ENCODE results near the gene PAPPA. TPM values are rescaled to one million over a fixed set of nuclear protein-coding genes. Genes with fewer than 3 reads are reported as not detected.

The PAPPA gene
- 1 to 10 TPM in 1 of 2 donors, under 1 TPM in 1; 0.98 to 1.1 TPM for polyA plus RNA-seq

- 1 to 3% methylated on average over 18 to 41 of the region's 41 CpGs for WGBS, 2 donors
- H3K4me1 ChIP-seq (ENCODE audit: control insufficient read depth in 2 of 2, insufficient read depth in 2 of 2, low read length in 1 of 2) = peaks cover 4% of the 10 kb centered on the region in 2 donors
- H3K27me3 ChIP-seq (ENCODE audit: control insufficient read depth in 1 of 2, insufficient read depth in 2 of 2, low read length in 2 of 2) = no peaks in the 10 kb centered on the region
- H3K27ac ChIP-seq (ENCODE audit: low read depth in 2 of 2, low read length in 1 of 2) = peak within 1 kb of the TSS; percentile 53 to 59
- H3K36me3 ChIP-seq (ENCODE audit: control insufficient read depth in 2 of 2, insufficient read depth in 2 of 2, low read length in 1 of 2) = no peaks in the 10 kb centered on the region
- peak within 1 kb of the TSS; percentile 57 to 62 for H3K4me3 ChIP-seq (ENCODE audit: low read depth in 1 of 2, low read length in 2 of 2)
- no peaks in the 10 kb centered on the region for H3K9me3 ChIP-seq (ENCODE audit: control insufficient read depth in 2 of 2, insufficient read depth in 1 of 2, low read depth in 1 of 2, low read length in 1 of 2)
Observed at GRCh38 chr9:116153765-116154333, at the start of gene PAPPA. Gene PAPPA, plus strand, starts transcription at chr9:116153791. Its CDS starts 382 bp downstream, at chr9:116154173.

GRCh38 chr9:116103976-116104820 lies 49.4 kb upstream of the PAPPA start:
- H3K27ac ChIP-seq (ENCODE audit: low read depth in 2 of 2, low read length in 1 of 2) = no peak overlapping the region
- 66 to 76% methylated on average over 2 of the region's 2 CpGs for WGBS, 2 donors
- no peaks in the 10 kb centered on the region for H3K9me3 ChIP-seq (ENCODE audit: control insufficient read depth in 2 of 2, insufficient read depth in 1 of 2, low read depth in 1 of 2, low read length in 1 of 2)
- H3K27me3 ChIP-seq (ENCODE audit: control insufficient read depth in 1 of 2, insufficient read depth in 2 of 2, low read length in 2 of 2) = no peaks in the 10 kb centered on the region
- H3K36me3 ChIP-seq (ENCODE audit: control insufficient read depth in 2 of 2, insufficient read depth in 2 of 2, low read length in 1 of 2) = no peaks in the 10 kb centered on the region
- H3K4me1 ChIP-seq (ENCODE audit: control insufficient read depth in 2 of 2, insufficient read depth in 2 of 2, low read length in 1 of 2) = peaks cover 0 to 4% of the 10 kb centered on the region in 2 donors
- no peak overlapping the region for H3K4me3 ChIP-seq (ENCODE audit: low read depth in 1 of 2, low read length in 2 of 2)

GRCh38 chr9:116112236-116112635 lies 41.4 kb upstream of the PAPPA start:
- H3K36me3 ChIP-seq (ENCODE audit: control insufficient read depth in 2 of 2, insufficient read depth in 2 of 2, low read length in 1 of 2) = no peaks in the 10 kb centered on the region
- H3K4me3 ChIP-seq (ENCODE audit: low read depth in 1 of 2, low read length in 2 of 2) = no peak overlapping the region
- no peaks in the 10 kb centered on the region for H3K4me1 ChIP-seq (ENCODE audit: control insufficient read depth in 2 of 2, insufficient read depth in 2 of 2, low read length in 1 of 2)
- no peak overlapping the region for H3K27ac ChIP-seq (ENCODE audit: low read depth in 2 of 2, low read length in 1 of 2)
- no peaks in the 10 kb centered on the region for H3K9me3 ChIP-seq (ENCODE audit: control insufficient read depth in 2 of 2, insufficient read depth in 1 of 2, low read depth in 1 of 2, low read length in 1 of 2)
- H3K27me3 ChIP-seq (ENCODE audit: control insufficient read depth in 1 of 2, insufficient read depth in 2 of 2, low read length in 2 of 2) = no peaks in the 10 kb centered on the region
- 95% methylated on average over 1 of the region's 1 CpG for WGBS, 2 donors

GRCh38 chr9:116115761-116116353 lies 37.7 kb upstream of the PAPPA start:
- Histone ChIP-seq H3K27me3 (ENCODE audit: control insufficient read depth in 1 of 2, insufficient read depth in 2 of 2, low read length in 2 of 2) (no peaks in the 10 kb centered on the region), H3K9me3 (ENCODE audit: control insufficient read depth in 2 of 2, insufficient read depth in 1 of 2, low read depth in 1 of 2, low read length in 1 of 2) (no peaks in the 10 kb centered on the region), H3K27ac (ENCODE audit: low read depth in 2 of 2, low read length in 1 of 2) (no peak overlapping the region), H3K4me3 (ENCODE audit: low read depth in 1 of 2, low read length in 2 of 2) (no peak overlapping the region), H3K4me1 (ENCODE audit: control insufficient read depth in 2 of 2, insufficient read depth in 2 of 2, low read length in 1 of 2) (no peaks in the 10 kb centered on the region), H3K36me3 (ENCODE audit: control insufficient read depth in 2 of 2, insufficient read depth in 2 of 2, low read length in 1 of 2) (no peaks in the 10 kb centered on the region)
- 37 to 39% methylated on average over 6 of the region's 6 CpGs for WGBS, 2 donors

- Histone ChIP-seq H3K9me3 (ENCODE audit: control insufficient read depth in 2 of 2, insufficient read depth in 1 of 2, low read depth in 1 of 2, low read length in 1 of 2) (no peaks in the 10 kb centered on the region), H3K4me1 (ENCODE audit: control insufficient read depth in 2 of 2, insufficient read depth in 2 of 2, low read length in 1 of 2) (no peaks in the 10 kb centered on the region), H3K4me3 (ENCODE audit: low read depth in 1 of 2, low read length in 2 of 2) (no peak overlapping the region), H3K27me3 (ENCODE audit: control insufficient read depth in 1 of 2, insufficient read depth in 2 of 2, low read length in 2 of 2) (no peaks in the 10 kb centered on the region), H3K36me3 (ENCODE audit: control insufficient read depth in 2 of 2, insufficient read depth in 2 of 2, low read length in 1 of 2) (no peaks in the 10 kb centered on the region), H3K27ac (ENCODE audit: low read depth in 2 of 2, low read length in 1 of 2) (no peak overlapping the region)
Observed at GRCh38 chr9:116116393-116116792, 37.2 kb upstream of the PAPPA start.

GRCh38 chr9:116123171-116123570 lies 30.4 kb upstream of the PAPPA start:
- Histone ChIP-seq H3K4me3 (ENCODE audit: low read depth in 1 of 2, low read length in 2 of 2) (no peak overlapping the region), H3K9me3 (ENCODE audit: control insufficient read depth in 2 of 2, insufficient read depth in 1 of 2, low read depth in 1 of 2, low read length in 1 of 2) (no peaks in the 10 kb centered on the region), H3K4me1 (ENCODE audit: control insufficient read depth in 2 of 2, insufficient read depth in 2 of 2, low read length in 1 of 2) (no peaks in the 10 kb centered on the region), H3K27me3 (ENCODE audit: control insufficient read depth in 1 of 2, insufficient read depth in 2 of 2, low read length in 2 of 2) (no peaks in the 10 kb centered on the region), H3K36me3 (ENCODE audit: control insufficient read depth in 2 of 2, insufficient read depth in 2 of 2, low read length in 1 of 2) (no peaks in the 10 kb centered on the region), H3K27ac (ENCODE audit: low read depth in 2 of 2, low read length in 1 of 2) (no peak overlapping the region)
- WGBS, 2 donors = 89 to 92% methylated on average over 3 of the region's 3 CpGs

GRCh38 chr9:116124472-116125040 lies 29.0 kb upstream of the PAPPA start:
- Histone ChIP-seq H3K36me3 (ENCODE audit: control insufficient read depth in 2 of 2, insufficient read depth in 2 of 2, low read length in 1 of 2) (no peaks in the 10 kb centered on the region), H3K4me1 (ENCODE audit: control insufficient read depth in 2 of 2, insufficient read depth in 2 of 2, low read length in 1 of 2) (no peaks in the 10 kb centered on the region), H3K27me3 (ENCODE audit: control insufficient read depth in 1 of 2, insufficient read depth in 2 of 2, low read length in 2 of 2) (no peaks in the 10 kb centered on the region), H3K4me3 (ENCODE audit: low read depth in 1 of 2, low read length in 2 of 2) (no peak overlapping the region), H3K9me3 (ENCODE audit: control insufficient read depth in 2 of 2, insufficient read depth in 1 of 2, low read depth in 1 of 2, low read length in 1 of 2) (no peaks in the 10 kb centered on the region), H3K27ac (ENCODE audit: low read depth in 2 of 2, low read length in 1 of 2) (peak overlapping the region in 1 of 2 donors; percentile 53)
- 51 to 67% methylated on average over 4 of the region's 4 CpGs for WGBS, 2 donors

GRCh38 chr9:116133163-116133562 lies 20.4 kb upstream of the PAPPA start:
- Histone ChIP-seq H3K27me3 (ENCODE audit: control insufficient read depth in 1 of 2, insufficient read depth in 2 of 2, low read length in 2 of 2) (no peaks in the 10 kb centered on the region), H3K4me1 (ENCODE audit: control insufficient read depth in 2 of 2, insufficient read depth in 2 of 2, low read length in 1 of 2) (no peaks in the 10 kb centered on the region), H3K4me3 (ENCODE audit: low read depth in 1 of 2, low read length in 2 of 2) (no peak overlapping the region), H3K9me3 (ENCODE audit: control insufficient read depth in 2 of 2, insufficient read depth in 1 of 2, low read depth in 1 of 2, low read length in 1 of 2) (no peaks in the 10 kb centered on the region), H3K36me3 (ENCODE audit: control insufficient read depth in 2 of 2, insufficient read depth in 2 of 2, low read length in 1 of 2) (no peaks in the 10 kb centered on the region), H3K27ac (ENCODE audit: low read depth in 2 of 2, low read length in 1 of 2) (no peak overlapping the region)
- 21 to 25% methylated on average over 2 of the region's 2 CpGs for WGBS, 2 donors

- Histone ChIP-seq H3K27ac (ENCODE audit: low read depth in 2 of 2, low read length in 1 of 2) (no peak overlapping the region), H3K27me3 (ENCODE audit: control insufficient read depth in 1 of 2, insufficient read depth in 2 of 2, low read length in 2 of 2) (no peaks in the 10 kb centered on the region), H3K9me3 (ENCODE audit: control insufficient read depth in 2 of 2, insufficient read depth in 1 of 2, low read depth in 1 of 2, low read length in 1 of 2) (no peaks in the 10 kb centered on the region), H3K36me3 (ENCODE audit: control insufficient read depth in 2 of 2, insufficient read depth in 2 of 2, low read length in 1 of 2) (no peaks in the 10 kb centered on the region), H3K4me1 (ENCODE audit: control insufficient read depth in 2 of 2, insufficient read depth in 2 of 2, low read length in 1 of 2) (no peaks in the 10 kb centered on the region), H3K4me3 (ENCODE audit: low read depth in 1 of 2, low read length in 2 of 2) (no peak overlapping the region)
- 35 to 55% methylated on average over 3 of the region's 3 CpGs for WGBS, 2 donors
Observed at GRCh38 chr9:116134975-116135374, 18.6 kb upstream of the PAPPA start.

Measured in esophagus (tissue), 2 donors.